GM21360 (cell line): ENCODE data around the gene GON4L.
"Not testable (repeated sequence)": the region's sequence is repeated elsewhere in the genome, so short reads cannot be mapped to it uniquely, and the experiment has no call there.

ENCODE experiments used
- ATAC-seq: cut with Tn5 transposase; IDR thresholded peaks from one replicate; pipeline ENCODE4 v1.9.1; 2021; ENCODE audit warnings: mild to moderate bottlenecking, moderate library complexity; ENCODE audit not compliant: unreplicated experiment

GON4L gene

DNA sequence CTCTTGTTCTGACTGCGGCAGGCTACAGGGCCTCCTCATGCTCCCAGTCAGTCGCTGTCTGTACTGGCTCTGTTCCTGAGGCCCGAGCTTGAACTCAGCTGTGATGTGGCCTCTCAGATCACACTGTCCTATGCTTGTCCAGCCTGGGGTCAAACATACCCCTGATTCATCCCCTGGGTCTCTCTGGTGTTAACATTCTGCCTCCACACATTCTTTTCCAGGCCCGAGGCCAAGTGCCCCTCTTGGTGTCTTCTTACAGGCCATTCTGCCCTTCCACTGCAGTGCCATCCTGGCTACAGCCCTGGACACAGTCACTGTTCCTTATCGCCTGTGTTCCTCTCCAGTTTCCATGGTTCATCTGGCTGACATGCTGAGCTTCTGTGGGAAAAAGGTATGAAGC is 108.9 kb downstream of the GON4L start:
- not testable (repeated sequence) for ATAC-seq

- ATAC-seq: not testable (repeated sequence)
These were observed 109.4 kb downstream of the GON4L start for GRCh38 chr1:155747586-155747985.

GRCh38 chr1:155745284-155746228 is 111.5 kb downstream of the GON4L start:
- ATAC-seq: peak; percentile 88

GRCh38 chr1:155744711-155745283 is 112.2 kb downstream of the GON4L start:
- ATAC-seq: no peak

GRCh38 chr1:155741908-155742307 is 115.1 kb downstream of the GON4L start:
- ATAC-seq: no peak

DNA sequence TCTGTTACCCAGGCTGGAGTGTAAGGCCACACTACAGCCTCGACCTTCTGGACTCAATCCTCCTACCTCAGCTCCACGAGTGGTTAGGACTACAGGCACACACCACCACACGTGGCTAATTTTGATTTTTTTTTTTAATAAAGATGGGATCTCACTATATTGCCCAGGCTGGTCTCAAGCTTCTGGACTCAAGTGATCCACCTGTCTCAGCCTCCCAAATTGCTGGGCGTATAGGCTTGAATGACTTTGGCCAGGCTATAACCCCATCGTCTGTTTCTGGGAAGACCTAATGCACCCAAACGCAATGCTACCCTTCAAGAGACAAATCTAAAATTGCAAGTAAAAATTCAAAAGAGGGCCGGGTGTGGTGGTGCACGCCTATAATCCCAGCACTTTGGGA is 116.0 kb downstream of the GON4L start:
- ATAC-seq: no peak

DNA sequence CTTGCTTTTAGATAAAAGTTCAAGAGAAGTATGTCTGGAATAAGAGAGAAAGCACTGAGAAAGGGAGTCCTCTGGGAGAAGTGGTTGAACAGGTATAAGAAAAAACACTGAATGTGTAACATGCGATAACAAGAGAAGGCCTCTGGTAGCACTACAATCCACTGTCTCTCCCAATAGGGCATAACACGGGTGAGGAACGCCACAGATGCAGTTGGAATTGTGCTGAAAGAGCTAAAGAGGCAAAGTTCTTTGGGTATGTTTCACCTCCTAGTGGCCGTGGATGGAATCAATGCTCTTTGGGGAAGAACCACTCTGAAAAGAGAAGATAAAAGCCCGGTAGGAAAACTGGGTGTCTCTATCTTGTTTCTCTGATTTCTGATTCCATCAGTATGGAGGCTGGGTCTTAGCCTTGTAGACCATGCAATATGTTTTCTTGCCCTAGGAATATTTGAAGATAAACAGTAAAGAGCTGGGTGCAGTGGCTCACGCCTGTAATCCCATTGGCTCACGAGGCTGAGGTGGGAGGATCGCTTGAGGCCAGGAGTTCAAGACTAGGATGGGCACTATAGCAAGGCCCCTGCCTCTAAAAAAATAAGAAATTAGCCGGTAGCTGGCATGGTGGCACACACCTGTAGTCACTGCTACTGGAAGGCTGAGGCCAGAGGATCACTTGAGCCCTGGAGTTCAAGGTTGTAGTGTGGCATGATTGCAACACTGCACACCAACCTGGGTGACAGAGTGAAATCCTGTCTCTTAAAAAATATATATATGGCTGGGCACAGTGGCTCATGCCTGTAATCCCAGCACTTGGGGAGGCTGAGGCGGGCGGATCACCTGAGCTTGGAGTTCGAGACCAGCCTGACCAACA is 127.7 kb downstream of the GON4L start:
- ATAC-seq: no peak

DNA sequence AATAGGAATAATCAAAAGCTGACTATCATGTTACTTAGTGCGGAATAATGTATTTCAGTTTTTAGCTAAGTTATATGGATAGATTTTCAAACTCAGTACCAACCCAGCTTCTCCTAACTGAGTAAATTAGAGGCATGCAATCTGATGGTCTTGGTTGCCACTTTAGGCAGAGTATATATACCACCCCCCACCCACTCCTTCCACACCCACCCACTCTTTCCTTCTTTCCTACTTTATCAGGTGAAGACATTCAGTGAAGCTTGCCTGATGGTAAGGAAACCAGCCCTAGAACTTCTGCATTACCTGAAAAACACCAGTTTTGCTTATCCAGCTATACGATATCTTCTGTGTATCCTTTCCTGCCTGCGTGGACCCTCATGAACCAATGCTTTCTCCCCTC is 131.9 kb downstream of the GON4L start:
- no peak for ATAC-seq

DNA sequence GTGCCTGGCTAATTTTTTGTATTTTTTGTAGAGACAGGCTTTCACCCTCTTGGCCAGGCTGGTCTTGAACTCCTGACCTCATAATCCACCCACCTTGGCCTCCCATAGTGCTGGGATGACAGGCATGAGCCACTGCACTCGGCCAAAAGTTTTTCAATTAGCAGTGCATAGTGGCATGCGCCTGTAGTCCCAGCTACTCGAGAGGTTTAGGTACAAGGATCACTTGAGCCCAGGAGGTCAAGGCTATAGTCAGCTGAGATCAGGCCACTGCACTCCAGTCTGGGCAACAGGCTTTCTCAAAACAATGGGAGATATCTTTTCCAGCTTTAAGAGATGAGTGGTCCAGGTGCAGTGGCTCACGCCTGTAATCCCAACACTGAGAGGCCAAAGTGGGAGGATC is 137.3 kb downstream of the GON4L start:
- ATAC-seq: no peak

- ATAC-seq: not testable (repeated sequence)
These were observed 138.4 kb downstream of the GON4L start for GRCh38 chr1:155718524-155719115.

DNA sequence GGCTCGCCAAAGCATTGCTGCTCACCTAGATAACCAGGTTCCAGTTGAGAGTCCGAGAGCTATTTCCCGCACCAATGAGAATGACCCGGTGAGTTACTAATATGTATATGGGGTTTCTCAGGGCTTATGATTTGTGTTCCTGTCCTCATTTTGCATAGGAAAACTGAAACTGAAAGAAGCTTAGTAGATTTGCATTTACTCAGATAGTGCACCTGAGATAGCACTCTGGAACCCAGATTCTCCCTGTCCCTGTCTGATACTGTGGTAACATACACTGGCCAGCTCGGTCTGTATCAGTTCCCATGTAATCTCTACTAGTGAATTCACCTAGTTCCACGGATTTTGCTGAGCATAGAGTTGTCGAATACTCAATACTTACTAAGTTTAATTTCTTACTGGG is 140.0 kb downstream of the GON4L start:
- peak; percentile 46 for ATAC-seq

DNA sequence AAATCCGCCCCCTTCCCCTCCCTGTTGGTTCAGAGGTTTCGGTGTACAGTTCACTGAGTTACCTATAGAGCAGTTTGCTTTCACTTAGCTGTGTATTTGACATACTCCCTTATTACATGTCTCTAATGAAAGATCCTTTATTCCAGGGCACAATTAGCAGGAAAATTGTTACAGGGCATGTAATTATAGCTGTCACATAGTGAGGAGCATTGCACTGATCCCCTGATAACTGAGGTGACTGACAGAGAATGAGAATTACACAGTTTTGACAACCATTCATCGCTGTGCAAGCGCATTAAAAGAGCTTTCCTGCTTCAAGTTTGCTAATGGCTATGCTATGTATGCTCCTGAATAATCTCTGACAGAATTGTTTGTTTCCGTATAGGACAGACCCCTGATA is 141.2 kb downstream of the GON4L start:
- ATAC-seq: no peak

DNA sequence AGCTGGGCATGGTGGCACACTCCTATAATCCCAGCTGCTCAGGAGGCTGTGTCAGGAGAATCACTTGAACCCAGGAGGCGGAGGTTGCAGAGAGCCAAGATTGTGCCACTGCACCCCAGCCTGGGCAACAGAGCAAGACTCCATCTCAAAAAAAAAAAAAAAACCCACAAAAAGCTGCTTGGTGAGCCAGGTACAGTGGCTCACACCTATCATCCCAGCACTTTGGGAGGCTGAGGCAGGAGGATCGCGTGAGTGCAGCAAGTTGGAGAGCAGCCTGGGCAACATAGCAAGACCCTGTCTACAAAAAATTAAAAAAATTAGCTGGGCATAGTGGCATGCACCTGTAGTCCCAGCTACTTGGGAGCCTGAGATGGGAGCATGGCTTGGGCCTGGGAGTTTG is 142.0 kb downstream of the GON4L start:
- not testable (repeated sequence) for ATAC-seq

GRCh38 chr1:155713075-155713474 is 143.9 kb downstream of the GON4L start:
- no peak for ATAC-seq

DNA sequence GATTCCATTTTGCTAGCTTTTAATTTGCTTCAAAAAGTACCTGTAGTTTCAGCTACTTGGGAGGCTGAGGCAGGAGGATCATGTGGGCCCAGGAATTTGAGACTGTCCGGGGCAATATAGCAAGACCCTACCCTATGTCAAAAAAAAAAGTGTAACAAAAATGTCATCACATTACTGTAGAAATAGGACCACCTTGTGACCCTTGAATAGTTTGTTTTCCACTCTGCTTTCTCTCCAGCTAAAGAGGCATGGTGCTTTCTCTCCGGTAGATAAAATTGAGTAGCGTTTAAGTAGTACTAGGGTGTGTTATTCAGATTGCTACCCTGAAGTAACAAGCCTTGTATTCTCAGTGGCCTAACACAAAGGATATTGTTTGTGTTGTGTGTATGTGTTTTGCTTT is 144.4 kb downstream of the GON4L start:
- ATAC-seq: not testable (repeated sequence)

- ATAC-seq: not testable (repeated sequence)
These were observed 145.6 kb downstream of the GON4L start for GRCh38 chr1:155711457-155711856.

DNA sequence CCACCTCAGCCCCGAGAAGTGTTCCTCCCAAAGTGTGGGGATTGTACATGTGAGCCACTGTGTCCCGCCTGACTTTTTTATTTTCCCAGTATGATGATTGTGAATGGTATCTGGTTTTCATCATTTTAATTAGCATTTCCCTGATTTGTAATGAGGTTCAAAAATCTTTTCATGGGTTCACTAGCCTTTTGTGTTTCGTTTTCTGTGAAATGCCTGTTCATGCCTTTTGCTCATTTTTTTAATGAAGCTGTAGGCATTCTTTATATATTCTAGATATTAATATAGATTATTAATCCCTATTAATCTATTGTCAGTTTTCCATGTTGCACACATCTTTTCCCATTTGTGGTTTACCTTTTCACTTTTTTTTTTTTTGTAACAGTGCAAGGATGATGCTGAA is 147.6 kb downstream of the GON4L start:
- no peak for ATAC-seq

GRCh38 chr1:155706139-155706538 is 150.9 kb downstream of the GON4L start:
- ATAC-seq: no peak

GRCh38 chr1:155704414-155704813 is 152.6 kb downstream of the GON4L start:
- ATAC-seq: not testable (repeated sequence)

- ATAC-seq: no peak
These were observed 153.8 kb downstream of the GON4L start for GRCh38 chr1:155703216-155703615.

- not testable (repeated sequence) for ATAC-seq
These were observed 155.3 kb downstream of the GON4L start for GRCh38 chr1:155701675-155702074.
